ENCODE data around the gene DFFB.
A peak's percentile ranks its signal among the peaks of the same experiment; 100 is the strongest.

Gene DFFB

GRCh38 chr1:3896396-3897000 lies 39.2 kb downstream of the DFFB start:
- no peak for DNase-seq (ENCODE audit: low spot score)

- no peak for DNase-seq (ENCODE audit: low spot score)
Observed at GRCh38 chr1:3898475-3898735, 41.1 kb downstream of the DFFB start.

- no peak for DNase-seq (ENCODE audit: low spot score)
Observed at GRCh38 chr1:3898994-3899753, 41.9 kb downstream of the DFFB start.

GRCh38 chr1:3899754-3900149 lies 42.5 kb downstream of the DFFB start:
- DNase-seq (ENCODE audit: low spot score), result no peak

- peak; percentile 100 for DNase-seq (ENCODE audit: low spot score)
Observed at GRCh38 chr1:3900150-3900968, 43.1 kb downstream of the DFFB start, which contains the start of gene C1orf174. Gene C1orf174, minus strand, starts transcription at chr1:3900272. Its CDS starts 86 bp downstream, at chr1:3900186.

- peak; percentile 96 for DNase-seq (ENCODE audit: low spot score)
Observed at GRCh38 chr1:3900969-3901529, 43.8 kb downstream of the DFFB start.

GRCh38 chr1:3902111-3902511 lies 44.8 kb downstream of the DFFB start:
- DNase-seq (ENCODE audit: low spot score), result no peak

GRCh38 chr1:3902571-3903091 lies 45.4 kb downstream of the DFFB start:
- peak; percentile 46 for DNase-seq (ENCODE audit: low spot score)

GRCh38 chr1:3903141-3904005 lies 46.1 kb downstream of the DFFB start:
- no peak for DNase-seq (ENCODE audit: low spot score)

GRCh38 chr1:3904006-3904842 lies 46.9 kb downstream of the DFFB start:
- DNase-seq (ENCODE audit: low spot score), result no peak

- no peak for DNase-seq (ENCODE audit: low spot score)
Observed at GRCh38 chr1:3904843-3905185, 47.5 kb downstream of the DFFB start.

- DNase-seq (ENCODE audit: low spot score), result no peak
Observed at GRCh38 chr1:3905266-3905952, 48.1 kb downstream of the DFFB start.

- no peak for DNase-seq (ENCODE audit: low spot score)
Observed at GRCh38 chr1:3905953-3906671, 48.8 kb downstream of the DFFB start.

- no peak for DNase-seq (ENCODE audit: low spot score)
Observed at GRCh38 chr1:3906672-3907020, 49.4 kb downstream of the DFFB start.

- DNase-seq (ENCODE audit: low spot score), result no peak
Observed at GRCh38 chr1:3907031-3907534, 49.8 kb downstream of the DFFB start.

GRCh38 chr1:3907621-3908165 lies 50.4 kb downstream of the DFFB start:
- no peak for DNase-seq (ENCODE audit: low spot score)

GRCh38 chr1:3908886-3909517 lies 51.7 kb downstream of the DFFB start:
- no peak for DNase-seq (ENCODE audit: low spot score)

GRCh38 chr1:3909615-3910014 lies 52.3 kb downstream of the DFFB start:
- no peak for DNase-seq (ENCODE audit: low spot score)

Data from putamen (tissue), 1 donor.